ENCODE measurements around the gene CCDC18.

DNA sequence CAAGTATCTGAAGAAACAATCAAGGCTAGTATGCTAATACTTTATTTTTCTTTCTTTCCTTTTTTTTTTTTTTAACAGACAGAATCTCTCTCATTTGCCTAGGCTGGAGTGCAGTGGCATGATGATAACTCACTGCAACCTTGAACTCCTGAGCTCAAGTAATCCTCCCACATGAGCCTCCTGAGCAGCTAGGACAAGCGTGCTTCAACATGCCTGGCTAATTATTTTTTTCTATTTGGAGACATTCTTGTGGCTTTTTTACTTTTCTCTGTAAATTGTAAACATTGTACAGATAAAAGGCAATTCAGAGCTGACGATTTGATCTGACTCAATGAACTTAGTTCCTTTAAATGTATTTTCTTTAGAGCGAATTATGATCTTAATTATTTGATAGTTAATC is 41.4 kb downstream of the CCDC18 start:
- TF ChIP-seq POLR2A (IDR thresholded peaks at IDR 0.05): no peak
- TF ChIP-seq POLR2AphosphoS5 (IDR thresholded peaks at IDR 0.05): no peak
- TF ChIP-seq, protein P1, sequence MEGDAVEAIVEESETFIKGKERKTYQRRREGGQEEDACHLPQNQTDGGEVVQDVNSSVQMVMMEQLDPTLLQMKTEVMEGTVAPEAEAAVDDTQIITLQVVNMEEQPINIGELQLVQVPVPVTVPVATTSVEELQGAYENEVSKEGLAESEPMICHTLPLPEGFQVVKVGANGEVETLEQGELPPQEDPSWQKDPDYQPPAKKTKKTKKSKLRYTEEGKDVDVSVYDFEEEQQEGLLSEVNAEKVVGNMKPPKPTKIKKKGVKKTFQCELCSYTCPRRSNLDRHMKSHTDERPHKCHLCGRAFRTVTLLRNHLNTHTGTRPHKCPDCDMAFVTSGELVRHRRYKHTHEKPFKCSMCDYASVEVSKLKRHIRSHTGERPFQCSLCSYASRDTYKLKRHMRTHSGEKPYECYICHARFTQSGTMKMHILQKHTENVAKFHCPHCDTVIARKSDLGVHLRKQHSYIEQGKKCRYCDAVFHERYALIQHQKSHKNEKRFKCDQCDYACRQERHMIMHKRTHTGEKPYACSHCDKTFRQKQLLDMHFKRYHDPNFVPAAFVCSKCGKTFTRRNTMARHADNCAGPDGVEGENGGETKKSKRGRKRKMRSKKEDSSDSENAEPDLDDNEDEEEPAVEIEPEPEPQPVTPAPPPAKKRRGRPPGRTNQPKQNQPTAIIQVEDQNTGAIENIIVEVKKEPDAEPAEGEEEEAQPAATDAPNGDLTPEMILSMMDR (IDR thresholded peaks at IDR 0.05): no peak
- TF ChIP-seq EP300 (IDR thresholded peaks at IDR 0.05): no peak
